PC-3 (cell line): ENCODE results near the gene XCR1. TPM values are rescaled to one million over a fixed set of nuclear protein-coding genes. Genes with fewer than 3 reads are reported as not detected.

Experiments
- ATAC-seq: fragments of 200-7000 bp; cut with Tn5 transposase; 2 replicates; pipeline ENCODE4 v1.9.1; 2020; ENCODE audit warnings: mild to moderate bottlenecking, moderate library complexity
- BruUV-seq: library from RNA; stranded (reverse); fragments of 400-500 nt; replicated peaks from 2 replicates; lab custom pipeline; 2021; lab: Mats Ljungman, UMichigan
- CTCF ChIA-PET: fragments of 300-600 bp; sonication (Branson Sonifier 250); formaldehyde crosslinking; loops from one replicate; lab custom pipeline; 2022; ENCODE audit warnings: antibody characterized with exemption; lab: Charles Lee
- POLR2A ChIA-PET: fragments of 300-600 bp; sonication (Branson Sonifier 250); formaldehyde crosslinking; loops from one replicate; lab custom pipeline; 2022; ENCODE audit warnings: antibody characterized with exemption; ENCODE audit not compliant: unreplicated experiment; lab: Charles Lee
- DNase-seq: peaks from one replicate; pipeline ENCODE4 v3.0.0-alpha.2; 2015
- H2AFZ ChIP-seq: fragments of 300-600 bp; sonication (generic); 2 replicates; pipeline ENCODE4 v1.6.0; 2016; ENCODE audit warnings: antibody characterized with exemption, low read length
- H3F3A ChIP-seq: fragments of 300-600 bp; sonication (generic); one replicate; pipeline ENCODE4 v1.6.0; 2017; ENCODE audit warnings: antibody characterized with exemption, low read length, control low read depth, mild to moderate bottlenecking; ENCODE audit not compliant: unreplicated experiment
- H3K27ac ChIP-seq: fragments of 300-600 bp; sonication (generic); 2 replicates; pipeline ENCODE4 v1.5.1; 2016; ENCODE audit warnings: mild to moderate bottlenecking, low read length
- H3K27me3 ChIP-seq: fragments of 300-600 bp; sonication (generic); 2 replicates; pipeline ENCODE4 v1.6.1; 2016; ENCODE audit warnings: low read length, mixed read lengths
- H3K36me3 ChIP-seq: fragments of 300-600 bp; sonication (generic); 2 replicates; pipeline ENCODE4 v1.6.1; 2016; ENCODE audit warnings: low read depth, mixed run types, low read length, mixed read lengths
- H3K4me1 ChIP-seq: fragments of 300-600 bp; sonication (generic); 2 replicates; pipeline ENCODE4 v1.5.1; 2016; ENCODE audit warnings: low read length; ENCODE audit not compliant: insufficient read depth
- H3K4me2 ChIP-seq: fragments of 300-600 bp; sonication (generic); 2 replicates; pipeline ENCODE4 v1.6.0; 2016; ENCODE audit warnings: low read length
- H3K4me3 ChIP-seq: fragments of 300-600 bp; sonication (generic); 2 replicates; pipeline ENCODE4 v1.5.1; 2016; ENCODE audit warnings: mild to moderate bottlenecking, low read length, mixed read lengths
- H3K79me2 ChIP-seq: fragments of 300-600 bp; sonication (generic); 2 replicates; pipeline ENCODE4 v1.6.1; 2017; ENCODE audit warnings: low read length, mixed read lengths
- H3K9ac ChIP-seq: fragments of 300-600 bp; sonication (generic); 2 replicates; pipeline ENCODE4 v1.6.0; 2016; ENCODE audit warnings: mild to moderate bottlenecking, low read length
- H3K9me2 ChIP-seq: fragments of 300-600 bp; sonication (generic); replicated peaks from 2 replicates; pipeline ENCODE4 v1.6.1; 2016; ENCODE audit warnings: mixed run types, low read length, mixed read lengths
- H3K9me3 ChIP-seq: fragments of 300-600 bp; sonication (generic); 2 replicates; pipeline ENCODE4 v1.6.1; 2016; ENCODE audit warnings: low read length, mixed read lengths
- H4K20me1 ChIP-seq: fragments of 300-600 bp; sonication (generic); 2 replicates; pipeline ENCODE4 v1.6.1; 2016; ENCODE audit warnings: low read length, mixed read lengths
- CTCF ChIP-seq: fragments of 300-600 bp; sonication (generic); conservative IDR thresholded peaks from 2 replicates; pipeline ENCODE4 v1.5.1; 2017; ENCODE audit warnings: antibody characterized with exemption, low read depth, mild to moderate bottlenecking, low read length
- EZH2 ChIP-seq: fragments of 300-600 bp; sonication (generic); IDR thresholded peaks from one replicate; pipeline ENCODE4 v1.6.1; 2017; ENCODE audit warnings: antibody characterized with exemption, mild to moderate bottlenecking, low read length; ENCODE audit not compliant: unreplicated experiment
- EZH2phosphoT487 ChIP-seq: fragments of 300-600 bp; sonication (generic); IDR thresholded peaks from 2 replicates; pipeline ENCODE4 v1.6.1; 2018; ENCODE audit warnings: mild to moderate bottlenecking, antibody characterized with exemption, low read length, borderline replicate concordance
- intact Hi-C: fragments of 100-400 bp; cut with micrococcal nuclease; formaldehyde crosslinking; loops from 2 replicates; pipeline ENCODE4 v1.9.0; 2023
- total RNA-seq: library from RNA; depleted of rRNA; stranded (reverse); fragments of >200 nt; gene quantifications from 2 replicates; pipeline ENCODE4 v1.2.3, GENCODE V29; 2014

XCR1 gene
- total RNA-seq, 1 experiment from 2014 or later = not detected

DNA sequence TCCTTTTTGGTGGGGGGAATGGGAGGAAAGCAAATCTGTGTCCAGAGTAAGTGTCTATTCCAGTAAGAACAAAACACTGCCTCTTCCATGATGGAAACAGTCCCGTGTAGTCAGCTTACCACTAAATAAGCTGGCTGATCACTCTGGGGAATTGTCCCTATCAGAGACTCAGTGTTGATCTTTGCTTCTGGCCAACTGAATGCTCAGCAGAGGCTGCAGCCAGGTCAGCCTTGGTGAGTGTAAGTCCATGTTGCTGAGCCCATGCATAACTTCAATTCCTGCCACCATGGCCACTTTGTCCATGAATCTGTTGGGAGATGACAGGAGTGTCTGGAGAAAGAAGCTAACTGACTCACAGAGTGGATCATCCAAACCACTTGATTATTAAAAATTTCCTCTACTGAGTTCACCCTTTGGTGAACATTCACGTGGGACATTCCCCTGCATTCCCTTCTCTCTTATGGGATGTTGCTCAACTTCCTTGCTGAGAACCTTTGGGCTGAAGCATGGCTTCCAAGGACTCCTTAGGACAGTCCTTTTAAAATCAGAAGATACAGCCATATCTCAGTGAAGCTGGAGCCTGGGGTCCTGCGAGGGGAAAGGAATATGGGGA is 33.9 kb upstream of the XCR1 start:
- ATAC-seq (no peak), DNase-seq (no peak)
- H3K4me1 ChIP-seq = peaks cover 20% of the 10 kb centered on the region
- no peaks in the 10 kb centered on the region for H3K79me2 ChIP-seq
- no peaks in the 10 kb centered on the region for H3K36me3 ChIP-seq
- intact Hi-C loops = no loop called here
- no peak overlapping the region for H3K4me3 ChIP-seq
- no peak overlapping the region for H3K27ac ChIP-seq
- no peaks in the 10 kb centered on the region for H4K20me1 ChIP-seq
- no TSS peak for BruUV-seq
- H3K9me2 ChIP-seq = no peaks in the 10 kb centered on the region
- H3K9ac ChIP-seq = no peak overlapping the region
- POLR2A ChIA-PET = no interaction called here
- no peaks in the 10 kb centered on the region for H3K27me3 ChIP-seq
- TF ChIP-seq CTCF = no peak
- no peak for TF ChIP-seq EZH2
- no peak for TF ChIP-seq EZH2phosphoT487
- H2AFZ ChIP-seq = no peak overlapping the region
- CTCF ChIA-PET = no interaction called here
- H3K4me2 ChIP-seq = no peak overlapping the region
- no peaks in the 10 kb centered on the region for H3K9me3 ChIP-seq
- H3F3A ChIP-seq = no peaks in the 10 kb centered on the region

DNA sequence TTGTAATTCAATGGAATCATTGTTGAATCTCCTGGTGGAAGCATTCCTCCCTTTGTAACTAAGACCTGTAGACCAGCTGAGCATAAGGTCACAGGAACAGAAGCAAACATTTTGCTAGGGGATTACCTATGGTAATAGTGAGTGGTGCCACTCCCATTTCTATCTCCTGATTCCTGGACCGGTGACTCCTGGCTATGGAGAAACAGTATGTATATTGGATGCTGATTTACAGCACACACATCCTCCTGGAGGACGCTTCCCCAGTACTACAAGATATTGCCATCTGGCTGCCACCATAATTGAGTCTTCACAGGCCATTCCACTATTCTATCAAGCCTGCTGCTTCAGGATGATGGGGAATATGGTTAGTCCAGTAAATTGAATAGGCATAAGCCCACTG is 33.3 kb upstream of the XCR1 start:
- Histone ChIP-seq H3K79me2 (no peaks in the 10 kb centered on the region), H3K27me3 (no peaks in the 10 kb centered on the region), H2AFZ (no peak overlapping the region), H3K27ac (no peak overlapping the region), H3K9me2 (no peaks in the 10 kb centered on the region), H3K4me3 (no peak overlapping the region), H3K4me2 (no peak overlapping the region), H3K9ac (no peak overlapping the region), H3K36me3 (no peaks in the 10 kb centered on the region), H3K9me3 (no peaks in the 10 kb centered on the region), H4K20me1 (no peaks in the 10 kb centered on the region), H3K4me1 (peaks cover 17% of the 10 kb centered on the region), H3F3A (no peaks in the 10 kb centered on the region)
- ChIA-PET POLR2A (no interaction called here), CTCF (no interaction called here)
- intact Hi-C loops = no loop called here
- no TSS peak for BruUV-seq
- ATAC-seq (no peak), DNase-seq (no peak)
- TF ChIP-seq CTCF (no peak), EZH2 (no peak), EZH2phosphoT487 (no peak)

DNA sequence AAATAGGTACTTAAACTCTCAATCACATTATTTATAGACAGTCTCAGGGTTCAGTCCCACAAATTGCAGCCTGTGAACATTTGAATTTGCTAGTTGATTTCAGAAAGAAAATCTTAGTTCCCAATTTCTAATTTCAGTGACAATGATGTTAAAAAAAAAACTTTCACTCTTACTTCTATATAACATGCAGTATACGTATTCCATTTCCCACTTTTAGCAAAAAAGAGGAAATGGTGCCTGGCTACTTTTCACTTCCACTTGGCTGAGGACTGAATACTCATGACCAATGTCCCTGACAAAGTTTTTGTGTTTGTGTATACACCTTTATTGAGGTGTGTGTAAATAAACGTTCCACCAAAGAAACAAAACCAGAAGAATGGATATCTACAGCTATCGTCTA is 32.1 kb upstream of the XCR1 start:
- POLR2A ChIA-PET = no interaction called here
- no TSS peak for BruUV-seq
- no peak overlapping the region for H3K4me2 ChIP-seq
- DNase-seq = no peak
- CTCF ChIA-PET = interaction anchor here (0.7 kb wide), 1 partner anchor 94 kb away, joined by 3 read pairs; no protein-coding TSS in a partner anchor
- no peak for TF ChIP-seq CTCF
- no peak for TF ChIP-seq EZH2
- no peak for TF ChIP-seq EZH2phosphoT487
- ATAC-seq = no peak
- H4K20me1 ChIP-seq = no peaks in the 10 kb centered on the region
- H3K27me3 ChIP-seq = no peaks in the 10 kb centered on the region
- no peaks in the 10 kb centered on the region for H3F3A ChIP-seq
- no peak overlapping the region for H3K4me3 ChIP-seq
- H3K9me3 ChIP-seq = no peaks in the 10 kb centered on the region
- intact Hi-C loops = loop anchor here (5.0 kb wide), 1 partner anchor 72 kb away; no protein-coding TSS in a partner anchor
- H2AFZ ChIP-seq = no peak overlapping the region
- no peak overlapping the region for H3K9ac ChIP-seq
- no peaks in the 10 kb centered on the region for H3K9me2 ChIP-seq
- H3K36me3 ChIP-seq = no peaks in the 10 kb centered on the region
- H3K4me1 ChIP-seq = peaks cover 11% of the 10 kb centered on the region
- no peak overlapping the region for H3K27ac ChIP-seq
- no peaks in the 10 kb centered on the region for H3K79me2 ChIP-seq
